Measurements from ENCODE around the gene VPS13D. TPM values are rescaled to one million over a fixed set of nuclear protein-coding genes. Genes with fewer than 3 reads are reported as not detected.

The VPS13D gene
- total and polyA plus RNA-seq, 2 of the 4 experiments (the other 2 are of a cell fraction): 9.0 to 16.3 TPM

DNA sequence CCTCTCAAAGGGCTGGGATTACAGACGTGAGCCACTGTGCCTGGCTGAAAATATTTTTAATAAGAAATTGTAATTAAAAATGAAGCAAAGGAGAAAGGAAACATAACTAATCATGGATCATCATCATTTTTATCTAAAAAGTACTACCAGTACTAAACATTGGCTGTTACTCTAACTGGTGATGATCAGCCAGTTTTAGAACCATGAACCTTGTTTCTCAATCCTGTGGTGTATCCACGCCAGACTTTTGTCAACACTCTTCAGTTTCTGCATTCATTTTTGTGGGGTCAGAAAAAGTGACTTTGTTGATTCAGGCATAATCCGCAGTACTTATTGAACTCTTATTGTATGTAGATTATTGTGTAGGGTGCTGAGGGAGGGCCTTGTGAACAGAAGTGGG is 52.3 kb downstream of the VPS13D start:
- no peak overlapping the region for H3K4me2 ChIP-seq (ENCODE audit: low read depth, low read length)
- no peak overlapping the region for H3K18ac ChIP-seq (ENCODE audit: low read depth, low read length)
- H4K5ac ChIP-seq (ENCODE audit: low read depth, low read length): no peak overlapping the region
- no peak overlapping the region for H4K91ac ChIP-seq (ENCODE audit: insufficient read depth, low read depth, low read length)
- intact Hi-C loops (cut with micrococcal nuclease) (no loop called here), in situ Hi-C loops (cut with MboI; ENCODE audit: low sequenced_read_pairs) (no loop called here), dilution Hi-C loops (cut with HindIII; ENCODE audit: low sequenced_read_pairs, unreplicated experiment) (no loop called here)
- no peak overlapping the region for H3K56ac ChIP-seq (ENCODE audit: extremely low read depth, insufficient read depth, low read length)
- H3K9me3 ChIP-seq (ENCODE audit: control insufficient read depth, insufficient read depth, low read length): no peaks in the 10 kb centered on the region
- no peak overlapping the region for H3K4me3 ChIP-seq (ENCODE audit: insufficient read depth, low read depth, low read length)
- H4K8ac ChIP-seq (ENCODE audit: low read depth in 2 of 2, low read length in 2 of 2): no peak overlapping the region
- DNase-seq (no peak), ATAC-seq (ENCODE audit: low read depth) (no peak)
- no peak overlapping the region for H2AK5ac ChIP-seq (ENCODE audit: low read depth, low read length)
- ChIA-PET POLR2A (ENCODE audit: unreplicated experiment) (no interaction called here), CTCF (interaction anchor here (0.7 kb wide), 1 partner anchor 40 kb away, joined by 3 read pairs; no protein-coding TSS in a partner anchor)
- H2BK120ac ChIP-seq (ENCODE audit: low read depth, low read length): no peak overlapping the region
- H3K14ac ChIP-seq (replicated peaks; ENCODE audit: low read depth, low read length): no peak overlapping the region
- peaks cover 10 to 19% of the 10 kb centered on the region in 2 experiments; a peak in 3 of 4 replicates for H3K79me1 ChIP-seq (ENCODE audit: low read depth in 1 of 2, low read length in 2 of 2)
- no peak overlapping the region for H2BK20ac ChIP-seq (ENCODE audit: low read depth, low read length)
- peaks cover 10% of the 10 kb centered on the region; the same call in 1 of the 2 replicates for H3K9me1 ChIP-seq (ENCODE audit: insufficient read depth, low read length)
- no peak overlapping the region for H3K9ac ChIP-seq (ENCODE audit: low read depth, low read length)
- TF ChIP-seq POLR2A (IDR thresholded peaks at IDR 0.05; ENCODE audit: low read depth, low read length) (no peak), RAD21 (IDR thresholded peaks at IDR 0.05; ENCODE audit: low read length) (no peak), BHLHE40 (IDR thresholded peaks at IDR 0.05; ENCODE audit: low read depth, low read length) (no peak), SMC3 (IDR thresholded peaks at IDR 0.05; ENCODE audit: low read depth, low read length) (no peak), MAFK (IDR thresholded peaks at IDR 0.05; ENCODE audit: low read depth, low read length) (no peak), MXI1 (IDR thresholded peaks at IDR 0.05; ENCODE audit: borderline replicate concordance, low read depth, low read length) (no peak), MAZ (IDR thresholded peaks at IDR 0.05; ENCODE audit: borderline replicate concordance, low read depth, low read length) (no peak), NFE2L2 (IDR thresholded peaks at IDR 0.05; ENCODE audit: low read depth, low read length) (no peak), RFX5 (IDR thresholded peaks at IDR 0.05; ENCODE audit: low read depth, low read length) (no peak), FOS (IDR thresholded peaks at IDR 0.05; ENCODE audit: low read depth, low read length) (no peak), CHD1 (IDR thresholded peaks at IDR 0.05; ENCODE audit: low read depth, low read length) (no peak)
- TF ChIP-seq, protein P1, sequence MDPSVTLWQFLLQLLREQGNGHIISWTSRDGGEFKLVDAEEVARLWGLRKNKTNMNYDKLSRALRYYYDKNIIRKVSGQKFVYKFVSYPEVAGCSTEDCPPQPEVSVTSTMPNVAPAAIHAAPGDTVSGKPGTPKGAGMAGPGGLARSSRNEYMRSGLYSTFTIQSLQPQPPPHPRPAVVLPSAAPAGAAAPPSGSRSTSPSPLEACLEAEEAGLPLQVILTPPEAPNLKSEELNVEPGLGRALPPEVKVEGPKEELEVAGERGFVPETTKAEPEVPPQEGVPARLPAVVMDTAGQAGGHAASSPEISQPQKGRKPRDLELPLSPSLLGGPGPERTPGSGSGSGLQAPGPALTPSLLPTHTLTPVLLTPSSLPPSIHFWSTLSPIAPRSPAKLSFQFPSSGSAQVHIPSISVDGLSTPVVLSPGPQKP (IDR thresholded peaks at IDR 0.05; ENCODE audit: borderline replicate concordance, low read depth, low read length): no peak
- TF ChIP-seq, protein P2, sequence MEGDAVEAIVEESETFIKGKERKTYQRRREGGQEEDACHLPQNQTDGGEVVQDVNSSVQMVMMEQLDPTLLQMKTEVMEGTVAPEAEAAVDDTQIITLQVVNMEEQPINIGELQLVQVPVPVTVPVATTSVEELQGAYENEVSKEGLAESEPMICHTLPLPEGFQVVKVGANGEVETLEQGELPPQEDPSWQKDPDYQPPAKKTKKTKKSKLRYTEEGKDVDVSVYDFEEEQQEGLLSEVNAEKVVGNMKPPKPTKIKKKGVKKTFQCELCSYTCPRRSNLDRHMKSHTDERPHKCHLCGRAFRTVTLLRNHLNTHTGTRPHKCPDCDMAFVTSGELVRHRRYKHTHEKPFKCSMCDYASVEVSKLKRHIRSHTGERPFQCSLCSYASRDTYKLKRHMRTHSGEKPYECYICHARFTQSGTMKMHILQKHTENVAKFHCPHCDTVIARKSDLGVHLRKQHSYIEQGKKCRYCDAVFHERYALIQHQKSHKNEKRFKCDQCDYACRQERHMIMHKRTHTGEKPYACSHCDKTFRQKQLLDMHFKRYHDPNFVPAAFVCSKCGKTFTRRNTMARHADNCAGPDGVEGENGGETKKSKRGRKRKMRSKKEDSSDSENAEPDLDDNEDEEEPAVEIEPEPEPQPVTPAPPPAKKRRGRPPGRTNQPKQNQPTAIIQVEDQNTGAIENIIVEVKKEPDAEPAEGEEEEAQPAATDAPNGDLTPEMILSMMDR (conservative IDR thresholded peaks at IDR 0.05; ENCODE audit: low read depth, low read length): no peak
- TF ChIP-seq, protein P3, sequence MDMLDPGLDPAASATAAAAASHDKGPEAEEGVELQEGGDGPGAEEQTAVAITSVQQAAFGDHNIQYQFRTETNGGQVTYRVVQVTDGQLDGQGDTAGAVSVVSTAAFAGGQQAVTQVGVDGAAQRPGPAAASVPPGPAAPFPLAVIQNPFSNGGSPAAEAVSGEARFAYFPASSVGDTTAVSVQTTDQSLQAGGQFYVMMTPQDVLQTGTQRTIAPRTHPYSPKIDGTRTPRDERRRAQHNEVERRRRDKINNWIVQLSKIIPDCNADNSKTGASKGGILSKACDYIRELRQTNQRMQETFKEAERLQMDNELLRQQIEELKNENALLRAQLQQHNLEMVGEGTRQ (IDR thresholded peaks at IDR 0.05; ENCODE audit: low read depth, low read length): no peak
- H3K23ac ChIP-seq (ENCODE audit: low read depth, low read length): no peak overlapping the region
- no peaks in the 10 kb centered on the region for H3K27me3 ChIP-seq (ENCODE audit: control insufficient read depth, insufficient read depth, low read length)
- no peak overlapping the region for H2BK15ac ChIP-seq (ENCODE audit: low read depth, low read length)
- H3K36me3 ChIP-seq (ENCODE audit: control insufficient read depth, insufficient read depth, low read length): peaks cover 34% of the 10 kb centered on the region
- H2AK9ac ChIP-seq (replicated peaks; ENCODE audit: low read depth, low read length, poor library complexity): no peak overlapping the region
- no peak overlapping the region for H2BK5ac ChIP-seq (ENCODE audit: low read depth, low read length, poor library complexity, severe bottlenecking)
- H3K4ac ChIP-seq (ENCODE audit: low read depth, low read length): no peak overlapping the region
- H3K4me1 ChIP-seq (ENCODE audit: control insufficient read depth, insufficient read depth, low read length): no peaks in the 10 kb centered on the region
- WGBS, 2 experiments (ENCODE audit: extremely low coverage in 2 of 2, insufficient read length in 1 of 2): 88% methylated on average over 1 of the region's 3 CpGs; no CpG with 5 or more reads in 1 of the 2 experiments
- no TSS peak for BruUV-seq (replicated peaks)
- H4K20me1 ChIP-seq (ENCODE audit: insufficient read depth, low read length): peaks cover 4% of the 10 kb centered on the region
- no peak overlapping the region for H2AFZ ChIP-seq (replicated peaks; ENCODE audit: low read length, poor library complexity)
- no peak overlapping the region for H3K27ac ChIP-seq (ENCODE audit: insufficient read depth, low read length)
